Natural killer cell (primary cell): ENCODE data around the gene SLC35B2. TPM values are rescaled to one million over a fixed set of nuclear protein-coding genes. Genes with fewer than 3 reads are reported as not detected.

Source experiments
- ATAC-seq, 3 donors: fragments of 150-1000 bp in 2 of 3; fragments of 200-7000 bp in 1 of 3; cut with Tn5 transposase; 1 replicate in 1 of 3; 2 replicates in 2 of 3; pipeline ENCODE4 v1.10.0; 2021; ENCODE audit warnings: mild to moderate bottlenecking in 2 of 3, moderate library complexity in 2 of 3
- DNase-seq, 2 donors: peaks; one replicate each; pipeline versions ENCODE4 v3.0.0 to v3.0.0-alpha.2; 2013 to 2021; ENCODE audit warnings: mixed read lengths in 1 of 2
- H3K27ac ChIP-seq: one replicate; pipeline ENCODE4 v1.5.1; 2013; ENCODE audit warnings: mild to moderate bottlenecking, low read length
- H3K27me3 ChIP-seq: one replicate; pipeline ENCODE4 v1.6.1; 2013; ENCODE audit warnings: low read length; ENCODE audit not compliant: control insufficient read depth, insufficient read depth
- H3K36me3 ChIP-seq: one replicate; pipeline ENCODE4 v1.6.1; 2013; ENCODE audit warnings: low read length; ENCODE audit not compliant: control insufficient read depth, insufficient read depth
- H3K4me1 ChIP-seq: one replicate; pipeline ENCODE4 v1.6.1; 2013; ENCODE audit warnings: low read length; ENCODE audit not compliant: control insufficient read depth, insufficient read depth
- H3K4me3 ChIP-seq: one replicate; pipeline ENCODE4 v1.5.1; 2013; ENCODE audit warnings: low read length
- H3K9me3 ChIP-seq: one replicate; pipeline ENCODE4 v1.6.1; 2013; ENCODE audit warnings: low read length; ENCODE audit not compliant: control insufficient read depth, insufficient read depth
- H3K27ac Mint-ChIP-seq, 2 donors: one replicate each; pipeline ENCODE4 v1.8.0; 2022; ENCODE audit warnings: mild to moderate bottlenecking in 2 of 2, mixed read lengths in 2 of 2, moderate library complexity in 1 of 2
- H3K27me3 Mint-ChIP-seq, 2 donors: one replicate each; pipeline ENCODE4 v1.8.0; 2022; ENCODE audit warnings: low read depth in 2 of 2, mixed read lengths in 2 of 2
- H3K36me3 Mint-ChIP-seq: one replicate; pipeline ENCODE4 v1.8.0; 2022; ENCODE audit warnings: mixed read lengths
- H3K4me1 Mint-ChIP-seq, 2 donors: one replicate each; pipeline ENCODE4 v1.8.0; 2022; ENCODE audit warnings: mixed read lengths in 2 of 2
- H3K4me3 Mint-ChIP-seq: one replicate; pipeline ENCODE4 v1.8.0; 2022; ENCODE audit warnings: mild to moderate bottlenecking, moderate library complexity, mixed read lengths
- H3K9me3 Mint-ChIP-seq, 2 donors: one replicate each; pipeline ENCODE4 v1.8.0; 2022; ENCODE audit warnings: mixed read lengths in 2 of 2
- CTCF ChIP-seq: fragments of 200-600 bp; IDR thresholded peaks from one replicate; pipeline ENCODE4 v1.8.0; 2022; ENCODE audit warnings: antibody characterized with exemption
- WGBS: methylation state at CpG from one replicate; pipeline ENCODE4 v1.1.7; 2013; ENCODE audit warnings: missing lambda C conversion rate; ENCODE audit not compliant: insufficient coverage; 5-methylcytosine and 5-hydroxymethylcytosine counted together
- intact Hi-C: fragments of 100-400 bp; cut with micrococcal nuclease; formaldehyde crosslinking; loops from one replicate; pipeline ENCODE4 v1.14.2; 2022
- total RNA-seq, 4 donors: library from RNA; stranded (reverse); fragments of 120-200 nt in 1 of 4; gene quantifications; one replicate each; pipeline versions ENCODE4 v1.2.3 to v1.2.4, GENCODE V29; 2013 to 2022

SLC35B2 gene
- total RNA-seq, 3 donors from 2014 or later (not counting 1 experiment from before 2014, with no cell fraction given), result 20.9 to 27.7 (median 26.8) TPM

GRCh38 chr6:44301782-44302564 lies 44.6 kb upstream of the SLC35B2 start:
- Mint-ChIP-seq H3K36me3 (no peaks in the 10 kb centered on the region), H3K4me3 (no peak overlapping the region), H3K27me3 (peaks cover 0 to 8% of the 10 kb centered on the region in 2 donors), H3K9me3 (no peaks in the 10 kb centered on the region), H3K27ac (no peak overlapping the region), H3K4me1 (peaks cover 0 to 7% of the 10 kb centered on the region in 2 donors)
- H3K36me3 ChIP-seq, result peaks cover 54% of the 10 kb centered on the region
- H3K4me1 ChIP-seq, result peaks cover 8% of the 10 kb centered on the region
- intact Hi-C loops, result no loop called here
- no peaks in the 10 kb centered on the region for H3K9me3 ChIP-seq
- H3K4me3 ChIP-seq, result no peak overlapping the region
- no peak for ATAC-seq
- WGBS, result 95% methylated on average over 14 of the region's 14 CpGs
- no peak for DNase-seq
- TF ChIP-seq CTCF, result no peak
- H3K27ac ChIP-seq, result no peak overlapping the region
- peaks cover 7% of the 10 kb centered on the region for H3K27me3 ChIP-seq

DNA sequence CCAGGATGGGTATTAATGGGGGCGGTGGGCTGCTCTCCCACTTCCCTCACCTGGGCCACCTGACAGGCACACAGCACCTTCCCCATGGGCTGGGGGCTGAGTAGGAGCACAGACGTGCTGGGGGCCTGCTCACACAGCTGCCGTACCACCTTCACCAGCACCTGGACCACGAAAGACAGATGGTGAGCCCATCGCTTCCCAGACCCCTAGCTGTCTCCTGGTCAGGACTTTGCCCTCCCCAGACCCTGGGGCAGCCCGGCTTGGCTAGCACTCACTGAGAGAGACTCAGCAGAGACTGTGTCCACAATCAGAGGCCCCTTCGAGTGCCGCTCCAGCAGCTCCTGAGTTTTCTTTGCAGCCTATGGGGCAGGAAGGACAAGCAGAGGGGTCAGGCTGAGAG lies 43.8 kb upstream of the SLC35B2 start:
- no peak overlapping the region for H3K4me3 Mint-ChIP-seq
- H3K27ac Mint-ChIP-seq, result no peak overlapping the region
- Histone ChIP-seq H3K36me3 (peaks cover 49% of the 10 kb centered on the region), H3K27me3 (peaks cover 16% of the 10 kb centered on the region), H3K27ac (no peak overlapping the region), H3K9me3 (no peaks in the 10 kb centered on the region), H3K4me3 (no peak overlapping the region), H3K4me1 (peaks cover 14% of the 10 kb centered on the region)
- H3K4me1 Mint-ChIP-seq, result peaks cover 0 to 12% of the 10 kb centered on the region in 2 donors
- H3K36me3 Mint-ChIP-seq, result no peaks in the 10 kb centered on the region
- DNase-seq (no peak), ATAC-seq (no peak)
- intact Hi-C loops, result no loop called here
- TF ChIP-seq CTCF, result no peak
- no peaks in the 10 kb centered on the region for H3K9me3 Mint-ChIP-seq
- 96% methylated on average over 8 of the region's 8 CpGs for WGBS
- peaks cover 8 to 17% of the 10 kb centered on the region in 2 donors for H3K27me3 Mint-ChIP-seq

DNA sequence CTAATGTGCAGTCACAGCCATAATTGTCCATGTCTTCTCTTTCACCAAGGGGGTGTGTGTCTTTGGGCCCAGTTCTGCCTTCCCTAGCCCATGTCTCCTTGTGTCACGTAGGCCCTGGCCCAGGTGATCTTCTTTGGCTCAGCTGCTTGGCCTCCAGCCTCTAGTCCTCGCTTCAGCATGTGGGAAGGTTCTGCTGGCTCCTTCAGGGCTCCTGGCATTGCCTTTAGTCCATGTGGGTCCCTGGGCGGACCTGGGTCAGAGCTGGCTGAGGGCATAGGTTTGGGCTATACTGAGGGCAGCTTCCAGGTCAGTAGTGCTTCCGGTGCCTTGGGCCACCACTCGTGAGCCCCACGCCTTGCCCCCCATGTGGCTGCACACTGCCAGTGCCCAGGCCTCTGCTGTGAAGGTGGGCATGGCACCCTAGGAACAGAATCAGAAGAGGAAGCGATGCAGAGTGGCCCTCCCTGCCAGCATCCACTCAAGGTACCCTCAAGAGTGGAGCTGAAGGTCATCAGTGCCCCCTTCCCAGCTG lies 43.0 kb upstream of the SLC35B2 start:
- Mint-ChIP-seq H3K4me3 (no peak overlapping the region), H3K4me1 (peaks cover 0 to 12% of the 10 kb centered on the region in 2 donors), H3K27ac (no peak overlapping the region), H3K27me3 (peaks cover 12 to 20% of the 10 kb centered on the region in 2 donors), H3K9me3 (no peaks in the 10 kb centered on the region), H3K36me3 (no peaks in the 10 kb centered on the region)
- Histone ChIP-seq H3K4me1 (peaks cover 14% of the 10 kb centered on the region), H3K27me3 (peaks cover 19% of the 10 kb centered on the region), H3K9me3 (no peaks in the 10 kb centered on the region), H3K36me3 (peaks cover 47% of the 10 kb centered on the region), H3K27ac (no peak overlapping the region), H3K4me3 (no peak overlapping the region)
- intact Hi-C loops, result no loop called here
- no peak for TF ChIP-seq CTCF
- DNase-seq, result no peak
- no peak for ATAC-seq
- 80% methylated on average over 7 of the region's 7 CpGs for WGBS
